GM12878 (cell line): ENCODE measurements around the gene SON. TPM values are rescaled to one million over a fixed set of nuclear protein-coding genes. Genes with fewer than 3 reads are reported as not detected.

Experiments
- ATAC-seq: fragments of 200-7000 bp; cut with Tn5 transposase; 3 replicates; pipeline ENCODE4 v1.9.1; 2020; ENCODE audit warnings: mild to moderate bottlenecking, moderate library complexity
- BruUV-seq: library from RNA; stranded (reverse); fragments of 400-500 nt; replicated peaks from 2 replicates; lab custom pipeline; 2021; lab: Mats Ljungman, UMichigan
- CTCF ChIA-PET: fragments of 300-600 bp; sonication (Branson Sonifier 250); formaldehyde crosslinking; extraction: SDS; loops from one replicate; lab custom pipeline; 2021; ENCODE audit warnings: inconsistent platforms; lab: Yijun Ruan, JAX
- POLR2A ChIA-PET: fragments of 350-600 bp; formaldehyde crosslinking; extraction: SDS; loops from one replicate; lab custom pipeline; 2021; ENCODE audit warnings: inconsistent platforms; lab: Charles Lee
- RAD21 ChIA-PET: fragments of 300-600 bp; sonication (Branson Sonifier 250); formaldehyde crosslinking; loops from one replicate; lab custom pipeline; 2023; ENCODE audit warnings: antibody characterized with exemption; ENCODE audit not compliant: unreplicated experiment; lab: Charles Lee
- SMC1A ChIA-PET: fragments of 300-600 bp; sonication (Branson Sonifier 250); formaldehyde crosslinking; loops from one replicate; lab custom pipeline; 2023; ENCODE audit not compliant: unreplicated experiment, uncharacterized antibody; lab: Charles Lee
- DNase-seq: peaks from one replicate; pipeline ENCODE4 v3.0.0-alpha.2; 2011; ENCODE audit warnings: low read depth, low spot score
- FAIRE-seq: peaks from 3 replicates; lab custom pipeline; 2011; peaks lifted over from hg19 to GRCh38; lab: Jason Lieb, UNC
- H2AFZ ChIP-seq: 2 replicates; pipeline ENCODE4 v1.6.0; 2011; ENCODE audit warnings: low read depth, low read length, control low read depth; ENCODE audit not compliant: control insufficient read depth
- H3K27ac ChIP-seq: 2 replicates; pipeline ENCODE4 v1.5.1; 2011; ENCODE audit warnings: control low read depth; ENCODE audit not compliant: control insufficient read depth, insufficient read depth
- H3K27me3 ChIP-seq, 2 experiments: replicated peaks in 1 of 2; 2 replicates each; pipeline versions ENCODE4 v1.6.0 to v1.6.1; 2011; ENCODE audit warnings: low read length in 1 of 2; ENCODE audit not compliant: control insufficient read depth in 2 of 2, insufficient read depth in 2 of 2
- H3K36me3 ChIP-seq, 2 experiments: 2 replicates each; pipeline ENCODE4 v1.5.1; 2011; ENCODE audit warnings: low read length in 1 of 2; ENCODE audit not compliant: control insufficient read depth in 2 of 2, insufficient read depth in 2 of 2
- H3K4me1 ChIP-seq: 2 replicates; pipeline ENCODE4 v1.6.1; 2011; ENCODE audit warnings: mild to moderate bottlenecking, low read length, moderate library complexity, mixed read lengths; ENCODE audit not compliant: control insufficient read depth, insufficient read depth
- H3K4me2 ChIP-seq: 2 replicates; pipeline ENCODE4 v1.6.0; 2011; ENCODE audit warnings: control low read depth; ENCODE audit not compliant: control insufficient read depth, insufficient read depth
- H3K4me3 ChIP-seq: fragments of 200-600 bp; sonication (generic); 2 replicates; pipeline ENCODE4 v1.5.1; 2016
- H3K79me2 ChIP-seq: 2 replicates; pipeline ENCODE4 v1.6.0; 2011; ENCODE audit warnings: low read length; ENCODE audit not compliant: control insufficient read depth, insufficient read depth
- H3K9ac ChIP-seq: 2 replicates; pipeline ENCODE4 v1.8.0; 2011; ENCODE audit warnings: low read length, control low read depth, mixed read lengths; ENCODE audit not compliant: control insufficient read depth, insufficient read depth
- H3K9me3 ChIP-seq: replicated peaks from 3 replicates; pipeline ENCODE4 v1.5.1; 2011; ENCODE audit warnings: mild to moderate bottlenecking, low read length; ENCODE audit not compliant: control insufficient read depth, insufficient read depth
- H4K20me1 ChIP-seq: 2 replicates; pipeline ENCODE4 v1.6.0; 2011; ENCODE audit not compliant: control insufficient read depth, insufficient read depth
- JUND ChIP-seq: IDR thresholded peaks from 2 replicates; pipeline ENCODE4 v1.6.1; 2012; ENCODE audit warnings: low read depth, mild to moderate bottlenecking, low read length, improper control_type of control experiment, moderate library complexity
- POLR2A ChIP-seq: IDR thresholded peaks from 2 replicates; pipeline ENCODE4 v1.6.1; 2011; ENCODE audit warnings: low read depth, mild to moderate bottlenecking, low read length
- POLR2AphosphoS2 ChIP-seq: IDR thresholded peaks from 2 replicates; pipeline ENCODE4 v1.6.1; 2011; ENCODE audit warnings: low read depth, mild to moderate bottlenecking, low read length, improper control_type of control experiment, moderate library complexity
- POLR2AphosphoS5 ChIP-seq: IDR thresholded peaks from 2 replicates; pipeline ENCODE4 v1.6.1; 2011; ENCODE audit warnings: mild to moderate bottlenecking, low read length, inconsistent platforms
- SPI1 ChIP-seq: IDR thresholded peaks from 2 replicates; pipeline ENCODE4 v1.6.1; 2011; ENCODE audit warnings: low read depth, mild to moderate bottlenecking, low read length, moderate library complexity, borderline replicate concordance; ENCODE audit not compliant: insufficient read depth
- WGBS: methylation state at CpG from one replicate; pipeline ENCODE4 v1.1.6; 2016; ENCODE audit warnings: low lambda C conversion rate; ENCODE audit not compliant: insufficient replicate concordance, insufficient coverage; ENCODE audit errors: missing lambda C conversion rate; 5-methylcytosine and 5-hydroxymethylcytosine counted together
- in situ Hi-C: fragments of 300-500 bp; cut with MboI; formaldehyde crosslinking; loops from 9 replicates; pipeline ENCODE4 v1.14.3; 2018; ENCODE audit warnings: mixed read lengths
- intact Hi-C: fragments of 100-400 bp; cut with micrococcal nuclease; formaldehyde crosslinking; loops from one replicate; pipeline ENCODE4 v1.14.2; 2022; ENCODE audit not compliant: unreplicated experiment
- polyA plus RNA-seq, 11 experiments: library from polyadenylated mRNA; depleted of rRNA in 4 of 11; unstranded in 6 of 11; stranded (reverse) in 5 of 11; fragments of >200 nt; fragmentation: Nextera tagmentation in 4 of 11; fragmentation: Illumina TruSeq in 1 of 11; extraction: Ambion mirVana in 4 of 11; extraction: Trizol in 1 of 11; gene quantifications; 1 replicate in 1 of 11; 2 replicates in 10 of 11; pipeline versions ENCODE4 v1.2.1 to v1.2.3, GENCODE V29; 2011 to 2016; ENCODE audit warnings: inconsistent platforms in 2 of 11, missing spikeins in 2 of 11, low read depth in 1 of 11
- total RNA-seq, 4 experiments: library from RNA; depleted of rRNA in 3 of 4; stranded (reverse); fragments of >200 nt in 3 of 4; fragmentation: Illumina TruSeq in 1 of 4; extraction: Trizol in 1 of 4; gene quantifications; 2 replicates each; pipeline versions ENCODE4 v1.2.1 to v1.2.3, GENCODE V29; 2013 to 2021
- TF ChIP-seq, protein P1 (sequence below): fragments of 450-650 bp; IDR thresholded peaks from 2 replicates; pipeline ENCODE4 v1.6.1; 2017; ENCODE audit warnings: antibody characterized with exemption, mild to moderate bottlenecking, moderate library complexity

The SON gene
- total and polyA plus RNA-seq, 10 of the 15 experiments (the other 5 are each of a cell fraction or from before 2014, with no cell fraction given) = 95.7 to 788 (median 251) TPM

DNA sequence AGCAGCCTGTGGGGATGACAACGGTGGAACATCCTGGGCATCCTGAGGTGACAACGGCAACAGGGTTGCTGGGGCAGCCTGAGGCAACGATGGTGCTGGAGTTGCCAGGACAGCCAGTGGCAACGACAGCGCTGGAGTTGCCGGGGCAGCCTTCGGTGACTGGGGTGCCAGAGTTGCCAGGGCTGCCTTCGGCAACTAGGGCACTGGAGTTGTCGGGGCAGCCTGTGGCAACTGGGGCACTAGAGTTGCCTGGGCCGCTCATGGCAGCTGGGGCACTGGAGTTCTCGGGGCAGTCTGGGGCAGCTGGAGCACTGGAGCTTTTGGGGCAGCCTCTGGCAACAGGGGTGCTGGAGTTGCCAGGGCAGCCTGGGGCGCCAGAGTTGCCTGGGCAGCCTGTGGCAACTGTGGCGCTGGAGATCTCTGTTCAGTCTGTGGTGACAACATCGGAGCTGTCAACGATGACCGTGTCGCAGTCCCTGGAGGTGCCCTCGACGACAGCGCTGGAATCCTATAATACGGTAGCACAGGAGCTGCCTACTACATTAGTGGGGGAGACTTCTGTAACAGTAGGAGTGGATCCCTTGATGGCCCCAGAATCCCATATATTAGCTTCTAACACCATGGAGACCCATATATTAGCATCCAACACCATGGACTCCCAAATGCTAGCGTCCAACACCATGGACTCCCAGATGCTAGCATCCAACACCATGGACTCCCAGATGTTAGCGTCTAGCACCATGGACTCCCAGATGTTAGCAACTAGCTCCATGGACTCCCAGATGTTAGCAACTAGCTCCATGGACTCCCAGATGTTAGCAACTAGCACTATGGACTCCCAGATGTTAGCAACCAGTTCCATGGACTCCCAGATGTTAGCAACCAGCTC is 8.2 kb downstream of the SON start:
- no TSS peak for BruUV-seq
- FAIRE-seq (no peak), ATAC-seq (no peak), DNase-seq (no peak)
- Histone ChIP-seq H3K4me3 (no peak overlapping the region), H3K79me2 (peaks cover 91% of the 10 kb centered on the region), H3K4me2 (no peak overlapping the region), H3K36me3 (peaks cover 40 to 63% of the 10 kb centered on the region in 2 experiments), H3K4me1 (no peaks in the 10 kb centered on the region), H3K27me3 (no peaks in the 10 kb centered on the region), H3K27ac (no peak overlapping the region), H4K20me1 (peaks cover 2% of the 10 kb centered on the region), H3K9me3 (peaks cover 21% of the 10 kb centered on the region; the same call in 2 of the 3 replicates), H2AFZ (no peak overlapping the region), H3K9ac (no peak overlapping the region)
- ChIA-PET CTCF (interaction anchor here (0.6 to 1.4 kb wide), 2 partner anchors 19 to 55 kb away, joined by 3 to 4 read pairs; no protein-coding TSS in a partner anchor), RAD21 (no interaction called here), POLR2A (no interaction called here), SMC1A (interaction anchor here (0.6 to 1.2 kb wide), 3 partner anchors 8 to 23 kb away, joined by 3 to 6 read pairs (median 4); partner anchors contain the start of gene SON)
- TF ChIP-seq SPI1 (no peak), POLR2AphosphoS2 (peak; percentile 15; the same call in 1 of the 2 replicates), POLR2AphosphoS5 (peak; percentile 36; the same call in 1 of the 2 replicates), JUND (no peak), POLR2A (peak; percentile 73; the same call in 1 of the 2 replicates)
- TF ChIP-seq, protein P1, sequence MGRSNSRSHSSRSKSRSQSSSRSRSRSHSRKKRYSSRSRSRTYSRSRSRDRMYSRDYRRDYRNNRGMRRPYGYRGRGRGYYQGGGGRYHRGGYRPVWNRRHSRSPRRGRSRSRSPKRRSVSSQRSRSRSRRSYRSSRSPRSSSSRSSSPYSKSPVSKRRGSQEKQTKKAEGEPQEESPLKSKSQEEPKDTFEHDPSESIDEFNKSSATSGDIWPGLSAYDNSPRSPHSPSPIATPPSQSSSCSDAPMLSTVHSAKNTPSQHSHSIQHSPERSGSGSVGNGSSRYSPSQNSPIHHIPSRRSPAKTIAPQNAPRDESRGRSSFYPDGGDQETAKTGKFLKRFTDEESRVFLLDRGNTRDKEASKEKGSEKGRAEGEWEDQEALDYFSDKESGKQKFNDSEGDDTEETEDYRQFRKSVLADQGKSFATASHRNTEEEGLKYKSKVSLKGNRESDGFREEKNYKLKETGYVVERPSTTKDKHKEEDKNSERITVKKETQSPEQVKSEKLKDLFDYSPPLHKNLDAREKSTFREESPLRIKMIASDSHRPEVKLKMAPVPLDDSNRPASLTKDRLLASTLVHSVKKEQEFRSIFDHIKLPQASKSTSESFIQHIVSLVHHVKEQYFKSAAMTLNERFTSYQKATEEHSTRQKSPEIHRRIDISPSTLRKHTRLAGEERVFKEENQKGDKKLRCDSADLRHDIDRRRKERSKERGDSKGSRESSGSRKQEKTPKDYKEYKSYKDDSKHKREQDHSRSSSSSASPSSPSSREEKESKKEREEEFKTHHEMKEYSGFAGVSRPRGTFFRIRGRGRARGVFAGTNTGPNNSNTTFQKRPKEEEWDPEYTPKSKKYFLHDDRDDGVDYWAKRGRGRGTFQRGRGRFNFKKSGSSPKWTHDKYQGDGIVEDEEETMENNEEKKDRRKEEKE = no peak
- in situ Hi-C loops (no loop called here), intact Hi-C loops (no loop called here)
- WGBS = over 99% methylated on average over 23 of the region's 23 CpGs
